ENCODE data around the gene SNX25. TPM values are rescaled to one million over a fixed set of nuclear protein-coding genes. Genes with fewer than 3 reads are reported as not detected.

SNX25 gene
- total RNA-seq, 2 donors from 2014 or later, result 21.4 to 26.0 TPM

DNA sequence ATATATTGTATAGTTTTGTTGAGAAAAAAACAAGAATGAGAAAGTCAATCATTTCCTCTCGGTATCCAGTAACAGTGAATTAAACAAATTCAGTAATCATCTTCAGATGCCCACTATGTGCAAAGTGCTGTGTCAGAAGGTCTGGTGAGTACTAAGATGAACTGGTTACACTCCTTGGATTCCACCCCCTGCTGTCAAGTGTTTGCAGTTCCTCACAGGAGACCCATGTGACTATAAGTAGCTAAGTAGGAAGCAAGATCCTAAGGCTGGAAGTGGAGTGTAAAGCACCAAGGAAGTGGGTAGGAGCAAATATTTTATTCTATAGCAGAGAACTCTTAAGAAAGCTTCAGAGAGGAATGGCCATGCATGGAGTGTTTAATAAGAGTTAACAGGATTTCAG is 73.6 kb downstream of the SNX25 start:
- H3K36me3 ChIP-seq (ENCODE audit: control insufficient read depth, insufficient read depth, low read length), result peaks cover 9% of the 10 kb centered on the region
- no peaks in the 10 kb centered on the region for H3K9me3 ChIP-seq (ENCODE audit: control insufficient read depth, low read length)
- 100% methylated on average over 1 of the region's 1 CpG; no CpG with 5 or more reads in 1 of the 2 experiments for WGBS, 2 experiments (ENCODE audit: insufficient coverage in 1 of 2, insufficient read length in 1 of 2)
- H3K36me3 Mint-ChIP-seq (ENCODE audit: low read depth), result peaks cover 2% of the 10 kb centered on the region
- H3K9me3 Mint-ChIP-seq, result no peaks in the 10 kb centered on the region
- no peak overlapping the region for H3K4me3 Mint-ChIP-seq
- peak; percentile 57 for DNase-seq
- H3K27ac ChIP-seq (ENCODE audit: low read depth, low read length), result no peak overlapping the region
- H3K27ac Mint-ChIP-seq, result no peak overlapping the region
- no peak overlapping the region for H3K9ac ChIP-seq (ENCODE audit: extremely low read depth, low read length, poor library complexity, severe bottlenecking)
- peaks cover 29% of the 10 kb centered on the region for H3K4me1 Mint-ChIP-seq
- TF ChIP-seq, protein P1, sequence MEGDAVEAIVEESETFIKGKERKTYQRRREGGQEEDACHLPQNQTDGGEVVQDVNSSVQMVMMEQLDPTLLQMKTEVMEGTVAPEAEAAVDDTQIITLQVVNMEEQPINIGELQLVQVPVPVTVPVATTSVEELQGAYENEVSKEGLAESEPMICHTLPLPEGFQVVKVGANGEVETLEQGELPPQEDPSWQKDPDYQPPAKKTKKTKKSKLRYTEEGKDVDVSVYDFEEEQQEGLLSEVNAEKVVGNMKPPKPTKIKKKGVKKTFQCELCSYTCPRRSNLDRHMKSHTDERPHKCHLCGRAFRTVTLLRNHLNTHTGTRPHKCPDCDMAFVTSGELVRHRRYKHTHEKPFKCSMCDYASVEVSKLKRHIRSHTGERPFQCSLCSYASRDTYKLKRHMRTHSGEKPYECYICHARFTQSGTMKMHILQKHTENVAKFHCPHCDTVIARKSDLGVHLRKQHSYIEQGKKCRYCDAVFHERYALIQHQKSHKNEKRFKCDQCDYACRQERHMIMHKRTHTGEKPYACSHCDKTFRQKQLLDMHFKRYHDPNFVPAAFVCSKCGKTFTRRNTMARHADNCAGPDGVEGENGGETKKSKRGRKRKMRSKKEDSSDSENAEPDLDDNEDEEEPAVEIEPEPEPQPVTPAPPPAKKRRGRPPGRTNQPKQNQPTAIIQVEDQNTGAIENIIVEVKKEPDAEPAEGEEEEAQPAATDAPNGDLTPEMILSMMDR (conservative IDR thresholded peaks at IDR 0.05), result no peak
- no peaks in the 10 kb centered on the region for H3K27me3 Mint-ChIP-seq (ENCODE audit: insufficient read depth)
- H3K27me3 ChIP-seq (ENCODE audit: control insufficient read depth, insufficient read depth, low read length, poor library complexity, severe bottlenecking), result no peaks in the 10 kb centered on the region
- peaks cover 12% of the 10 kb centered on the region for H3K4me1 ChIP-seq (ENCODE audit: control insufficient read depth, insufficient read depth, low read length)
- H3K4me3 ChIP-seq (ENCODE audit: low read length), result no peak overlapping the region

DNA sequence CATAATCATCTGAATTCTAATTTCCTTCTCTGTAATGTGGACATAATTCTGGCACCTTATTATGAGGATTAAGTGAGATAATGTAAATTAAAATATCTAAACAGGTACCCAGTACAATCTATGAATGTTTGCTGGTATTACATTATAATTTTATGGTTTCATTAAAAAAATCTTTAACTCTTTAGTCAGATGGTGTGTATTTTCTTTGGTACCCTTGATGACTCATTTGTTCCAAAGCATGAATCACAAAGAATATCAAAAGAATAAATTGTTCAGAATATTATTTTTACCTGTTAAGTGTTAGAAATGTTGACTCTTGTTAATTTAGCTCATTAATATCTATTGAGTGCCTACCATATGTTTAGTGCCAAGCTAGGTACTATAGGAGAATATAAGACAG is 74.3 kb downstream of the SNX25 start:
- Mint-ChIP-seq H3K27me3 (ENCODE audit: insufficient read depth) (no peaks in the 10 kb centered on the region), H3K9me3 (no peaks in the 10 kb centered on the region), H3K4me1 (peaks cover 32% of the 10 kb centered on the region), H3K36me3 (ENCODE audit: low read depth) (no peaks in the 10 kb centered on the region), H3K27ac (no peak overlapping the region), H3K4me3 (no peak overlapping the region)
- Histone ChIP-seq H3K27me3 (ENCODE audit: control insufficient read depth, insufficient read depth, low read length, poor library complexity, severe bottlenecking) (no peaks in the 10 kb centered on the region), H3K36me3 (ENCODE audit: control insufficient read depth, insufficient read depth, low read length) (peaks cover 13% of the 10 kb centered on the region), H3K4me1 (ENCODE audit: control insufficient read depth, insufficient read depth, low read length) (peaks cover 15% of the 10 kb centered on the region), H3K27ac (ENCODE audit: low read depth, low read length) (no peak overlapping the region), H3K4me3 (ENCODE audit: low read length) (no peak overlapping the region), H3K9ac (ENCODE audit: extremely low read depth, low read length, poor library complexity, severe bottlenecking) (no peak overlapping the region), H3K9me3 (ENCODE audit: control insufficient read depth, low read length) (no peaks in the 10 kb centered on the region)
- TF ChIP-seq, protein P1 (conservative IDR thresholded peaks at IDR 0.05), result no peak
- DNase-seq, result no peak

GRCh38 chr4:185285632-185286393 is 76.4 kb downstream of the SNX25 start:
- no peak overlapping the region for H3K4me3 ChIP-seq (ENCODE audit: low read length)
- no peaks in the 10 kb centered on the region for H3K9me3 ChIP-seq (ENCODE audit: control insufficient read depth, low read length)
- DNase-seq, result no peak
- no peaks in the 10 kb centered on the region for H3K27me3 Mint-ChIP-seq (ENCODE audit: insufficient read depth)
- no peak overlapping the region for H3K9ac ChIP-seq (ENCODE audit: extremely low read depth, low read length, poor library complexity, severe bottlenecking)
- WGBS, 2 experiments (ENCODE audit: insufficient coverage in 1 of 2, insufficient read length in 1 of 2), result 94 to 96% methylated on average over 2 to 6 of the region's 6 CpGs
- peaks cover 46% of the 10 kb centered on the region for H3K4me1 Mint-ChIP-seq
- no peak overlapping the region for H3K27ac Mint-ChIP-seq
- H3K27me3 ChIP-seq (ENCODE audit: control insufficient read depth, insufficient read depth, low read length, poor library complexity, severe bottlenecking), result no peaks in the 10 kb centered on the region
- H3K9me3 Mint-ChIP-seq, result no peaks in the 10 kb centered on the region
- peaks cover 20% of the 10 kb centered on the region for H3K4me1 ChIP-seq (ENCODE audit: control insufficient read depth, insufficient read depth, low read length)
- no peaks in the 10 kb centered on the region for H3K36me3 Mint-ChIP-seq (ENCODE audit: low read depth)
- TF ChIP-seq, protein P1 (conservative IDR thresholded peaks at IDR 0.05), result no peak
- peaks cover 25% of the 10 kb centered on the region for H3K36me3 ChIP-seq (ENCODE audit: control insufficient read depth, insufficient read depth, low read length)
- no peak overlapping the region for H3K27ac ChIP-seq (ENCODE audit: low read depth, low read length)
- no peak overlapping the region for H3K4me3 Mint-ChIP-seq
